BJ (cell line): ENCODE results near the gene ESD. TPM values are rescaled to one million over a fixed set of nuclear protein-coding genes. Genes with fewer than 3 reads are reported as not detected.
"Not testable (repeated sequence)": the region's sequence is repeated elsewhere in the genome, so short reads cannot be mapped to it uniquely, and the experiment has no call there.

Source experiments
- CTCF ChIA-PET: fragments of 350-600 bp; formaldehyde crosslinking; extraction: SDS; loops from one replicate; lab custom pipeline; 2021; ENCODE audit warnings: antibody characterized with exemption, inconsistent platforms; lab: Yijun Ruan, JAX
- POLR2A ChIA-PET: fragments of 300-600 bp; sonication (Branson Sonifier 250); formaldehyde crosslinking; extraction: SDS; loops from one replicate; lab custom pipeline; 2021; ENCODE audit warnings: antibody characterized with exemption; lab: Charles Lee
- DNase-seq: peaks from one replicate; pipeline ENCODE4 v3.0.0-alpha.2; 2011; ENCODE audit warnings: low read depth
- H3K27me3 ChIP-seq: 2 replicates; pipeline ENCODE4 v1.6.0; 2011; ENCODE audit warnings: low read length; ENCODE audit not compliant: control insufficient read depth, insufficient read depth
- H3K36me3 ChIP-seq: 2 replicates; pipeline ENCODE4 v1.5.1; 2011; ENCODE audit warnings: low read length; ENCODE audit not compliant: control insufficient read depth, insufficient read depth
- H3K4me3 ChIP-seq: 2 replicates; pipeline ENCODE4 v1.5.1; 2011; ENCODE audit warnings: low read depth, mild to moderate bottlenecking, control low read depth, low read length
- polyA plus RNA-seq: library from polyadenylated mRNA; depleted of rRNA; stranded (reverse); fragments of >200 nt; gene quantifications from 2 replicates; pipeline ENCODE4 v1.2.3, GENCODE V29; 2011
- TF ChIP-seq, protein P1 (sequence below): IDR thresholded peaks from 2 replicates; pipeline ENCODE4 v1.5.1; 2011; ENCODE audit warnings: low read depth, mild to moderate bottlenecking, control low read depth, inconsistent platforms, low read length, moderate library complexity; ENCODE audit not compliant: insufficient read depth

The ESD gene
- polyA plus RNA-seq, 1 experiment = 95.7 TPM

DNA sequence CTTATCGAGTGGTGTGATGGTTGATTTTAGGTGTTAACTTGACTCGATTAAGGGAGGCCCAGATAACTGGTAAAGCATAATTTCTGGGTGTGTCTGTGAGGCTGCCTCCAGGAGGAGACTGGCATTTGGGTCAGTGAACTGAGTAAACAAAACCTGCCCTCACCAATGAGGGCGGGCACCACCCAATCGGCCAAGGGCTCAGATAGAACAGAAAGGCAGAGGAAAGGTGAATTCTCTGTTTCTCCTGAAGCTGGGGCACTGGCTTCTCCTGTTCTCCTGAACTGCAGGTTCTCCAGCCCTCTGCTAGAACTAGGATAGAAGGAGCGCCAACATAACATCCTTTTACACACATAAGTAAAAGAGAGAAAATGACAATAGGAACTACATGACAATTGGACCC, 35.1 kb downstream of the ESD start:
- no peak overlapping the region for H3K4me3 ChIP-seq
- no peaks in the 10 kb centered on the region for H3K36me3 ChIP-seq
- peaks cover 6% of the 10 kb centered on the region for H3K27me3 ChIP-seq
- DNase-seq = no peak
- ChIA-PET POLR2A (no interaction called here), CTCF (interaction anchor here (1.2 kb wide), 2 partner anchors 7 to 14 kb away, joined by 3 read pairs; no protein-coding TSS in a partner anchor)
- TF ChIP-seq, protein P1, sequence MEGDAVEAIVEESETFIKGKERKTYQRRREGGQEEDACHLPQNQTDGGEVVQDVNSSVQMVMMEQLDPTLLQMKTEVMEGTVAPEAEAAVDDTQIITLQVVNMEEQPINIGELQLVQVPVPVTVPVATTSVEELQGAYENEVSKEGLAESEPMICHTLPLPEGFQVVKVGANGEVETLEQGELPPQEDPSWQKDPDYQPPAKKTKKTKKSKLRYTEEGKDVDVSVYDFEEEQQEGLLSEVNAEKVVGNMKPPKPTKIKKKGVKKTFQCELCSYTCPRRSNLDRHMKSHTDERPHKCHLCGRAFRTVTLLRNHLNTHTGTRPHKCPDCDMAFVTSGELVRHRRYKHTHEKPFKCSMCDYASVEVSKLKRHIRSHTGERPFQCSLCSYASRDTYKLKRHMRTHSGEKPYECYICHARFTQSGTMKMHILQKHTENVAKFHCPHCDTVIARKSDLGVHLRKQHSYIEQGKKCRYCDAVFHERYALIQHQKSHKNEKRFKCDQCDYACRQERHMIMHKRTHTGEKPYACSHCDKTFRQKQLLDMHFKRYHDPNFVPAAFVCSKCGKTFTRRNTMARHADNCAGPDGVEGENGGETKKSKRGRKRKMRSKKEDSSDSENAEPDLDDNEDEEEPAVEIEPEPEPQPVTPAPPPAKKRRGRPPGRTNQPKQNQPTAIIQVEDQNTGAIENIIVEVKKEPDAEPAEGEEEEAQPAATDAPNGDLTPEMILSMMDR = no peak

DNA sequence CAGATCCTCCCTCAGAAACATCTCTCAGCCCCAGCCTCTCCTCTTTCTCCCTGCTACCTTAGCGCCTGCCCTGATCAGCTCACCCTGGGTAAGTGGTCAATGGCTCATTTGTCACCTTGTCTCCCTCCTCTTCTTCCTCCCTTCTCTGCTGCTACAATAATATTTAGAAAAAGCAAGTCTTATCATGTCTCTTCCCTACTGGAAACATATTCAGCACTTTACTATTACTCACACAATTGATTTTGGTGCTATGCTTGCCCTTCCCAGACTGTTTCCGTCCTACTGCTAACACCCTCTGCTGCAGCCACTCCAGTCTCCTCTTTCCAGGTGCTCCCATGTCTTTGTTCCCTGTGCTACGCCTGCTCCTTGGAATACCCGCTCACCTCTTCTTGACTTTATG, 35.8 kb downstream of the ESD start:
- no peak for DNase-seq

DNA sequence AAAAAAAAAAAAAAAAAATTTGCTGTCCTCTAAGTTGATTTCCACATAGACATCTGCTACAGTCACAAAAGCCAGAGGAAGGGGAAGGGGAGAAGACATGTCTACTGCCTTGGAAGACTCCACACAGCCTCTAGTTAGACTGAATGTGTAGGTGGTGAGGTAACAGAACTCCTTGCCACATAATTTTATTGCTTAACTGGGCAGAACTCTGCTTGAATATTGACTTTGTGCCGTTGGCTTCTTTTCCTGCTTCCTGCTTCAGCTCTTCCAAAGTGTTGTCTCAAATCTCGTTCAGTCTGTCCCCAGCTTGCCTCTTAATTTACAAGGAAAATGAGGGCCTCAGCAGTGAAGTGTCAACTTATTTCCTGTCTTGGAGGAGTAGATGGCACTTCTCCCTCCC, 37.1 kb downstream of the ESD start:
- ChIA-PET POLR2A (no interaction called here), CTCF (no interaction called here)
- Histone ChIP-seq H3K4me3 (no peak overlapping the region), H3K36me3 (no peaks in the 10 kb centered on the region), H3K27me3 (peaks cover 6% of the 10 kb centered on the region)
- DNase-seq = no peak
- TF ChIP-seq, protein P1 = no peak

More for the DNA sequence above, 35.8 kb downstream of the ESD start:
- TF ChIP-seq, protein P1 = no peak
- Histone ChIP-seq H3K36me3 (no peaks in the 10 kb centered on the region), H3K4me3 (no peak overlapping the region), H3K27me3 (peaks cover 6% of the 10 kb centered on the region)
- ChIA-PET CTCF (no interaction called here), POLR2A (no interaction called here)

DNA sequence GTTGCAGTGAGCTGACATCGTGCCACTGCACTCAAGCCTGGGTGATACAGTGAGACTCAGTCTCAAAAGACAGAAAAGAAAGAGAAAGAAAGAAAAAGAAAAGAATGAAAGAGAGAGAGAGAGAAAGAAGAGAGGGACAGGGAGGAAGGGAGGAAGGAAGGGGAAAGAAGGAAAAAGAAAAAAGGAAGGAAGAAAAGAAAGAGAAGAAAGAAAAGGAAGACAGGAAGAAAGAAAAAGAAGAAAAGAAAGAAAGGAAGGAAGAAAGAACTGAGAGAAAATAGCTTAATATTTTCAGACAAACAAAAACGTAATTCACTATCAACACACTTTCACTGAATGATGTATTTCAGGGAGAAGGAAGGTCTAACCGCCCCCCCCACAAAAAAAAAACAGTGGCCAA, 39.3 kb downstream of the ESD start:
- CTCF ChIA-PET = interaction anchor here (1.2 kb wide), 2 partner anchors 9 to 13 kb away, joined by 3 to 4 read pairs; no protein-coding TSS in a partner anchor

DNA sequence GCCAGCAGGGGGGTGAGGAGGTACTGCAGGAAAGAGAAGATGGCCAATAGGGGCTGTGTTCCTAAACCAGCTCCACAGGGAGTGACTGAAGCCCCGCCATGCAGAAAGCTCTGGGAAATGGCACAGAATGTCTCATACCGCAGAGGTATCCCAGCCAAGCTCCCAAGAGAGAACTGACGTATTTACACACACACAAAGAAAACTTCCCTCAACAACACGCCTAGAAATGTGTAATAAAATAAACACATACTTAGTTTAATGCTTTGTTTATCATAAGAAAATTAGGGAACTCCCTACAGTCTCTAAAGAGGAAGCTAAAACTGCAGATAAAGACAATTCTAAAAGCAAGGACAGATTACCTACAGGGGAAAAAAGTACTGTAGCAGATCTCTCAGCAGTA, 40.0 kb downstream of the ESD start:
- TF ChIP-seq, protein P1 = no peak
- ChIA-PET CTCF (interaction anchor here (1.2 kb wide), 2 partner anchors 9 to 14 kb away, joined by 3 to 4 read pairs; no protein-coding TSS in a partner anchor), POLR2A (no interaction called here)
- H3K4me3 ChIP-seq = no peak overlapping the region
- no peak for DNase-seq
- peaks cover 6% of the 10 kb centered on the region for H3K27me3 ChIP-seq
- H3K36me3 ChIP-seq = peaks cover under 1% of the 10 kb centered on the region; the same call in 1 of the 2 replicates

More for the DNA sequence above, 39.3 kb downstream of the ESD start:
- Histone ChIP-seq H3K27me3 (peaks cover 6% of the 10 kb centered on the region), H3K36me3 (no peaks in the 10 kb centered on the region), H3K4me3 (no peak overlapping the region)
- DNase-seq = no peak
- TF ChIP-seq, protein P1 = no peak
- POLR2A ChIA-PET = no interaction called here

DNA sequence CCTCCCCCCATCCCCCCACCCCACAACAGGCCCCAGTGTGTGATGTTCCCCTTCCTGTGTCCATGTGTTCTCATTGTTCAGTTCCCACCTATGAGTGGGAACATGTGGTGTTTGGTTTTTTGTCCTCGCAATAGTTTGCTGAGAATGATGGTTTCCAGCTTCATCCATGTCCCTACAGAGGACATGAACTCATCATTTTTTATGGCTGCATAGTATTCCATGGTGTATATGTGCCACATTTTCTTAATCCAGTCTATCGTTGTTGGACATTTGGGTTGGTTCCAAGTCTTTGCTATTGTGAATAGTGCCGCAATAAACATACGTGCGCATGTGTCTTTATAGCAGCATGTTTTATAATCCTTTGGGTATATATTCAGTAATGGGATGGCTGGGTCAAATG, 41.5 kb downstream of the ESD start:
- CTCF ChIA-PET, H3K4me3 ChIP-seq, H3K36me3 ChIP-seq, H3K27me3 ChIP-seq, POLR2A ChIA-PET, DNase-seq: not testable (repeated sequence)
